H9 (cell line): Measurements from ENCODE around the gene APBA2. TPM values are rescaled to one million over a fixed set of nuclear protein-coding genes. Genes with fewer than 3 reads are reported as not detected.

Source experiments
- DNase-seq: peaks from one replicate; pipeline ENCODE4 v3.0.0-alpha.2; 2017
- H2AFZ ChIP-seq: one replicate; pipeline ENCODE4 v1.6.1; 2013; ENCODE audit warnings: mild to moderate bottlenecking, low read length, control low read depth, moderate library complexity
- H2AK5ac ChIP-seq: 2 replicates; pipeline ENCODE4 v1.6.1; 2013; ENCODE audit warnings: low read length, control low read depth, mixed read lengths; ENCODE audit not compliant: insufficient read length
- H2BK120ac ChIP-seq: one replicate; pipeline ENCODE4 v1.6.1; 2013; ENCODE audit warnings: low read depth, mild to moderate bottlenecking, low read length, control low read depth, inconsistent platforms; ENCODE audit not compliant: poor library complexity, severe bottlenecking
- H2BK12ac ChIP-seq: 2 replicates; pipeline ENCODE4 v1.6.1; 2013; ENCODE audit warnings: low read length, control low read depth, mixed read lengths, low read depth; ENCODE audit not compliant: insufficient read length
- H2BK15ac ChIP-seq: 2 replicates; pipeline ENCODE4 v1.6.1; 2013; ENCODE audit warnings: low read depth, low read length, control low read depth
- H2BK20ac ChIP-seq: one replicate; pipeline ENCODE4 v1.6.1; 2013; ENCODE audit warnings: low read depth, mild to moderate bottlenecking, low read length, control low read depth, inconsistent platforms; ENCODE audit not compliant: poor library complexity, severe bottlenecking
- H2BK5ac ChIP-seq: 2 replicates; pipeline ENCODE4 v1.6.1; 2013; ENCODE audit warnings: low read length, control low read depth, mixed read lengths; ENCODE audit not compliant: insufficient read length
- H3K14ac ChIP-seq: 2 replicates; pipeline ENCODE4 v1.6.1; 2013; ENCODE audit warnings: low read length, control low read depth; ENCODE audit not compliant: insufficient read depth
- H3K18ac ChIP-seq: 2 replicates; pipeline ENCODE4 v1.6.1; 2013; ENCODE audit warnings: low read depth, mild to moderate bottlenecking, mixed read lengths, low read length, control low read depth; ENCODE audit not compliant: insufficient read length
- H3K23ac ChIP-seq: 2 replicates; pipeline ENCODE4 v1.6.1; 2013; ENCODE audit warnings: low read length, control low read depth, mixed read lengths, low read depth; ENCODE audit not compliant: insufficient read length
- H3K23me2 ChIP-seq: 2 replicates; pipeline ENCODE4 v1.6.1; 2013; ENCODE audit warnings: low read depth, mild to moderate bottlenecking, mixed read lengths, low read length, control low read depth; ENCODE audit not compliant: insufficient read length, poor library complexity, severe bottlenecking
- H3K27ac ChIP-seq: 2 replicates; pipeline ENCODE4 v1.5.1; 2013; ENCODE audit warnings: low read length, control low read depth, mixed read lengths, low read depth; ENCODE audit not compliant: insufficient read length
- H3K27me3 ChIP-seq: 2 replicates; pipeline ENCODE4 v1.6.1; 2013; ENCODE audit warnings: low read length, control low read depth, inconsistent platforms; ENCODE audit not compliant: insufficient read depth
- H3K4ac ChIP-seq: 2 replicates; pipeline ENCODE4 v1.6.1; 2013; ENCODE audit warnings: low read depth, mild to moderate bottlenecking, control low read depth, inconsistent platforms, low read length, moderate library complexity
- H3K4me1 ChIP-seq: 2 replicates; pipeline ENCODE4 v1.6.1; 2013; ENCODE audit warnings: low read length, control low read depth, inconsistent platforms; ENCODE audit not compliant: insufficient read depth
- H3K4me2 ChIP-seq: 2 replicates; pipeline ENCODE4 v1.6.1; 2013; ENCODE audit warnings: low read length, control low read depth, mixed read lengths; ENCODE audit not compliant: insufficient read length, insufficient read depth
- H3K56ac ChIP-seq: 2 replicates; pipeline ENCODE4 v1.6.1; 2013; ENCODE audit warnings: low read depth, mild to moderate bottlenecking, mixed read lengths, low read length, control low read depth; ENCODE audit not compliant: insufficient read length
- H3K79me1 ChIP-seq: 2 replicates; pipeline ENCODE4 v1.6.1; 2013; ENCODE audit warnings: low read depth, mild to moderate bottlenecking, moderate library complexity, low read length, control low read depth, inconsistent platforms; ENCODE audit not compliant: insufficient read depth, poor library complexity, severe bottlenecking
- H3K79me2 ChIP-seq: 2 replicates; pipeline ENCODE4 v1.6.1; 2013; ENCODE audit warnings: low read length, control low read depth, inconsistent platforms; ENCODE audit not compliant: insufficient read depth
- H3K9ac ChIP-seq: 2 replicates; pipeline ENCODE4 v1.6.1; 2013; ENCODE audit warnings: low read length, control low read depth, mixed read lengths; ENCODE audit not compliant: insufficient read length; ENCODE audit errors: extremely low read depth
- H3K9me3 ChIP-seq: one replicate; pipeline ENCODE4 v1.6.1; 2013; ENCODE audit warnings: low read depth, low read length, inconsistent platforms; ENCODE audit not compliant: control insufficient read depth
- H3T11ph ChIP-seq: one replicate; pipeline ENCODE4 v1.6.1; 2013; ENCODE audit warnings: mild to moderate bottlenecking, low read length, control low read depth, inconsistent platforms
- H4K20me1 ChIP-seq: one replicate; pipeline ENCODE4 v1.6.1; 2013; ENCODE audit not compliant: control insufficient read depth, insufficient read length, insufficient read depth
- H4K5ac ChIP-seq: 2 replicates; pipeline ENCODE4 v1.6.1; 2013; ENCODE audit warnings: low read depth, mild to moderate bottlenecking, mixed read lengths, low read length, control low read depth; ENCODE audit not compliant: insufficient read length
- H4K8ac ChIP-seq: replicated peaks from 2 replicates; pipeline ENCODE4 v1.6.1; 2013; ENCODE audit warnings: low read length, control low read depth, mixed read lengths, low read depth; ENCODE audit not compliant: insufficient read length
- H4K91ac ChIP-seq: 2 replicates; pipeline ENCODE4 v1.6.1; 2013; ENCODE audit warnings: low read depth, mild to moderate bottlenecking, moderate library complexity, mixed read lengths, low read length, control low read depth; ENCODE audit not compliant: insufficient read length
- H3K27ac Mint-ChIP-seq, 3 experiments: 2 replicates in 2 of 3; 3 replicates in 1 of 3; pipeline ENCODE4 v1.8.0; 2020 to 2021; ENCODE audit warnings: mixed read lengths in 3 of 3, mild to moderate bottlenecking in 1 of 3, moderate library complexity in 1 of 3
- H3K27me3 Mint-ChIP-seq: 2 replicates; pipeline ENCODE4 v1.8.0; 2021; ENCODE audit warnings: low read depth, mild to moderate bottlenecking, moderate library complexity, mixed read lengths
- H3K36me3 Mint-ChIP-seq, 3 experiments: 2 replicates in 2 of 3; 3 replicates in 1 of 3; pipeline ENCODE4 v1.8.0; 2020 to 2021; ENCODE audit warnings: low read depth in 3 of 3, mixed read lengths in 3 of 3; ENCODE audit not compliant: insufficient read depth in 1 of 3
- H3K4me1 Mint-ChIP-seq, 2 experiments: 2 replicates each; pipeline ENCODE4 v1.8.0; 2020; ENCODE audit warnings: mixed read lengths in 2 of 2
- H3K4me3 Mint-ChIP-seq, 2 experiments: 2 replicates in 1 of 2; 3 replicates in 1 of 2; pipeline ENCODE4 v1.8.0; 2020 to 2021; ENCODE audit warnings: mild to moderate bottlenecking in 2 of 2, mixed read lengths in 2 of 2, moderate library complexity in 1 of 2
- H3K9me3 Mint-ChIP-seq, 2 experiments: 2 replicates in 1 of 2; 3 replicates in 1 of 2; pipeline ENCODE4 v1.8.0; 2020; ENCODE audit warnings: mild to moderate bottlenecking in 2 of 2, mixed read lengths in 2 of 2, moderate library complexity in 1 of 2
- WGBS: extraction: QIAGEN DNeasy Blood & Tissue Kit; methylation state at CpG from one replicate; pipeline ENCODE4 v1.1.7; 2013; ENCODE audit warnings: missing lambda C conversion rate, low lambda C conversion rate, mixed read lengths; ENCODE audit not compliant: insufficient read length; ENCODE audit errors: extremely low coverage; 5-methylcytosine and 5-hydroxymethylcytosine counted together
- total RNA-seq: library from RNA; stranded (reverse); gene quantifications from 2 replicates; pipeline ENCODE4 v1.2.1, GENCODE V29; 2021
- TF ChIP-seq, protein P1 (sequence below): fragments of 200-600 bp; sonication (generic); conservative IDR thresholded peaks from 3 replicates; pipeline ENCODE4 v1.8.0; 2021; ENCODE audit warnings: antibody characterized with exemption, mild to moderate bottlenecking

Gene APBA2
- total RNA-seq, 1 experiment from 2014 or later, result 14.3 TPM

GRCh38 chr15:29034151-29034550 lies 148.4 kb downstream of the APBA2 start:
- Histone ChIP-seq H4K20me1 (no peaks in the 10 kb centered on the region), H3T11ph (no peak overlapping the region), H3K14ac (no peak overlapping the region), H3K79me2 (no peaks in the 10 kb centered on the region), H3K9me3 (no peaks in the 10 kb centered on the region), H3K18ac (no peak overlapping the region), H2BK120ac (no peak overlapping the region), H3K27me3 (no peaks in the 10 kb centered on the region), H2AK5ac (no peak overlapping the region), H4K5ac (no peak overlapping the region), H3K23ac (no peak overlapping the region), H3K27ac (no peak overlapping the region), H3K9ac (no peak overlapping the region), H2BK15ac (no peak overlapping the region), H4K8ac (no peak overlapping the region), H4K91ac (no peak overlapping the region), H2BK12ac (no peak overlapping the region), H2BK20ac (no peak overlapping the region), H3K23me2 (no peaks in the 10 kb centered on the region), H3K4ac (no peak overlapping the region), H3K4me1 (peaks cover 5% of the 10 kb centered on the region; the same call in 1 of the 2 replicates), H3K56ac (no peak overlapping the region), H2BK5ac (no peak overlapping the region), H3K4me2 (no peak overlapping the region), H3K79me1 (no peaks in the 10 kb centered on the region), H2AFZ (no peak overlapping the region)
- Mint-ChIP-seq H3K27ac (peak overlapping the region in 2 of 3 experiments; percentile 55 to 74; a peak in 3 of 7 replicates), H3K27me3 (no peaks in the 10 kb centered on the region; the same call in 1 of the 2 replicates), H3K4me3 (no peak overlapping the region), H3K9me3 (peaks cover 7 to 12% of the 10 kb centered on the region in 2 experiments; a peak in 4 of 5 replicates), H3K36me3 (peaks cover 2 to 15% (median 3%) of the 10 kb centered on the region in 3 experiments; a peak in 5 of 7 replicates), H3K4me1 (peaks cover 18 to 26% of the 10 kb centered on the region in 2 experiments)
- WGBS, result no CpG with 5 or more reads among the region's 3 CpGs
- DNase-seq, result no peak
- TF ChIP-seq, protein P1, sequence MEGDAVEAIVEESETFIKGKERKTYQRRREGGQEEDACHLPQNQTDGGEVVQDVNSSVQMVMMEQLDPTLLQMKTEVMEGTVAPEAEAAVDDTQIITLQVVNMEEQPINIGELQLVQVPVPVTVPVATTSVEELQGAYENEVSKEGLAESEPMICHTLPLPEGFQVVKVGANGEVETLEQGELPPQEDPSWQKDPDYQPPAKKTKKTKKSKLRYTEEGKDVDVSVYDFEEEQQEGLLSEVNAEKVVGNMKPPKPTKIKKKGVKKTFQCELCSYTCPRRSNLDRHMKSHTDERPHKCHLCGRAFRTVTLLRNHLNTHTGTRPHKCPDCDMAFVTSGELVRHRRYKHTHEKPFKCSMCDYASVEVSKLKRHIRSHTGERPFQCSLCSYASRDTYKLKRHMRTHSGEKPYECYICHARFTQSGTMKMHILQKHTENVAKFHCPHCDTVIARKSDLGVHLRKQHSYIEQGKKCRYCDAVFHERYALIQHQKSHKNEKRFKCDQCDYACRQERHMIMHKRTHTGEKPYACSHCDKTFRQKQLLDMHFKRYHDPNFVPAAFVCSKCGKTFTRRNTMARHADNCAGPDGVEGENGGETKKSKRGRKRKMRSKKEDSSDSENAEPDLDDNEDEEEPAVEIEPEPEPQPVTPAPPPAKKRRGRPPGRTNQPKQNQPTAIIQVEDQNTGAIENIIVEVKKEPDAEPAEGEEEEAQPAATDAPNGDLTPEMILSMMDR, result no peak
